HG02938 (cell line): ENCODE measurements around the gene PRDX2.
"Not testable (repeated sequence)": the region's sequence is repeated elsewhere in the genome, so short reads cannot be mapped to it uniquely, and the experiment has no call there.

ENCODE experiments used
- ATAC-seq: cut with Tn5 transposase; IDR thresholded peaks from one replicate; pipeline ENCODE4 v1.9.1; 2021; ENCODE audit warnings: mild to moderate bottlenecking, moderate library complexity; ENCODE audit not compliant: unreplicated experiment

PRDX2 gene

DNA sequence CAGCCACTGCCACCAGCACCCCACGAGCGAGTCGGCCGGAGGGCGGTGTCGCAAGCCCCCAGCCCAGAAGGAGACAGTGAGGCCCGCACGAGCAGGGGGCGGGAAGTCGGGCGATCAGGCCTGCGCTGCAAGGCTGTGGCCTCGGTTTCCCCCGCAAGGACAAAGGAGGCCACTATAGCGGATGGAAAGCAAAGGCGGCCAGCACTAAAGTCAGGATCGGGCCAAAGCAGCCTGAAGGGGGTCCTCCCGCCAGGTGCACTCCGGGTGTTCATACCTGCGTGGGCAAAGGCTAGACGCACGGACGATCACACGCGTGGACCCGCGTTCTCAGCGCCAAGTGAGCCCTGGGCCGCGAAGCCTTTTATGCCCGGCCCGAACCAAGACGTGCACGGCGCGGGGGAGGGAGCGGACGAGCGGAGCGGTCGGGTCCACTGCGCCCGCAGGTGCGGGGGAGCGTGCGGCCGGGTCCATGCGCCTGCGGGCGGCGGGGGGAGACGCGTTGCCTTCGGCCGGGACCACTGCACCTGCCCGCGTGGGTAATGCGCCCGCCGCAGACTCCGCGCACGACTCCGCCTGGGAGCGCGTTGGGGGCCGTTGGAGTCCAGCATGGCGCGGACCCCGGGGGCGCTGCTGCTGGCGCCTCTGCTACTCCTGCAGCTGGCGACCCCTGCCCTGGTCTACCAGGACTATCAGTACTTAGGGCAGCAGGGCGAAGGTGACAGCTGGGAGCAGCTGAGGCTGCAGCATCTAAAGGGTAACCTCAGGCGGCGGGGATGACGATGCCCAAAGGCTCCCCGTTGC lies at the start of gene PRDX2, which contains the start of gene THSD8:
PRDX2 (minus strand) TSS at position 335 of the 801 bp plus-strand sequence. CDS start 539 bp downstream, outside the sequence.
THSD8 (plus strand) TSS at position 604 of the 801 bp plus-strand sequence; CDS start at position 607, 3 bp downstream.
- ATAC-seq: no peak

DNA sequence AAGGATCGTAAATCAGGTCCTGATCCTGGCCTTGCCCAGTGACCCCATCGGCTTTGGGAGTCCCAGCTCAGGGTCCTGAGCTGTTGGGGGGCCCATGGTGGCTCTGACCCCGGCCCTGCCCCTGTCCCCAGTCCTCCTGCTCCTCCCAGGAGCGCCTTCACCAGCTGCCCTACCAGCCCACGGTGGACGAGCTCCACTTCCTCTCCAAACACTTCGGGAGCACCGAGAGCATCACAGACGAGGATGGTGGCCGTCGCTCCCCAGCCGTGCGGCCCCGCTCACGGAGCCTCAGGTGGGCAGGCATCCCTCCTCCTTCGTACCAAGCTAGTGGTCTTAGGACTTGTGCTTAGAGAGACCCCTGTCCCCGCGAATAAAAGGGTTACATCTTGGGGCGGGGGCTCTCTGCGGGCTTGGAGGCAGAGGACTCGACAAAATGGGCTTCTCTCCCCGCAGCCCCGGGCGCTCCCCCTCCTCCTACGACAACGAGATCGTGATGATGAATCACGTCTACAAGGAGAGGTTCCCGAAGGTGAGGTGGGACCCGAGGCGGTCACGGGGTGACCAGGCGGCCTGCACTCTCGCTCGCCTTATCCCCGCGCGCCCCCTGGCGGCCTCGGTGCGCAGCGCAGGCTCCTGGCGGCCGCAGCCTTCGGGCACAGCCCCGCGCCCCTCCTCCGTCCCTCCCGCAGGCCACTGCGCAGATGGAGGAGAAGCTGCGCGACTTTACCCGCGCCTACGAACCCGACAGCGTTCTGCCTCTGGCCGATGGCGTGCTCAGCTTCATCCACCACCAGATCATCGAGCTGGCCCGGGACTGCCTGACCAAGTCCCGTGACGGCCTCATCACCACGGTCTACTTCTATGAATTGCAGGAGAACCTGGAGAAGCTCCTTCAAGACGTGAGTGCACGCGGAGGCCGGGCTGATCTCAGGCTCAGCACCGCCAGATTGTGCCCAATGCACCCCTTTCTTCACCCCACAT lies 45.8 kb upstream of the PRDX2 start:
- ATAC-seq: no peak

DNA sequence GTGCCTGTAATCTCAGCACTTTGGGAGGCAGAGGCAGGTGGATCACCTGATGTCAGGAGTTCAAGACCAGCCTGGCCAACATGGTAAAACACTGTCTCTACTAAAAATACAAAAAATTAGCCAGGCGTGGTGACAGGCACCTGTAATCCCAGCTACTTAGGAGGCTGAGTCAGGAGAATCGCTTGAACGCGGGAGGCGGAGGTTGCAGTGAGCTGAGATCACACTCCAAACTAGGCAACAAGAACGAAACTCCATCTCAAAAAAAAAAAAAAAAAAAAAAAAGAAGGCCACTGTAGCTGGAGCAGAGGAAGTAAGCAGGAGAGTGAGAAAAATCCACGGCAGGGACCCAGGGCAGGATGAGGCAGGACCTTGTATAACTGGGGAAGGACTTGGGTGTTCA lies 45.0 kb upstream of the PRDX2 start:
- not testable (repeated sequence) for ATAC-seq

DNA sequence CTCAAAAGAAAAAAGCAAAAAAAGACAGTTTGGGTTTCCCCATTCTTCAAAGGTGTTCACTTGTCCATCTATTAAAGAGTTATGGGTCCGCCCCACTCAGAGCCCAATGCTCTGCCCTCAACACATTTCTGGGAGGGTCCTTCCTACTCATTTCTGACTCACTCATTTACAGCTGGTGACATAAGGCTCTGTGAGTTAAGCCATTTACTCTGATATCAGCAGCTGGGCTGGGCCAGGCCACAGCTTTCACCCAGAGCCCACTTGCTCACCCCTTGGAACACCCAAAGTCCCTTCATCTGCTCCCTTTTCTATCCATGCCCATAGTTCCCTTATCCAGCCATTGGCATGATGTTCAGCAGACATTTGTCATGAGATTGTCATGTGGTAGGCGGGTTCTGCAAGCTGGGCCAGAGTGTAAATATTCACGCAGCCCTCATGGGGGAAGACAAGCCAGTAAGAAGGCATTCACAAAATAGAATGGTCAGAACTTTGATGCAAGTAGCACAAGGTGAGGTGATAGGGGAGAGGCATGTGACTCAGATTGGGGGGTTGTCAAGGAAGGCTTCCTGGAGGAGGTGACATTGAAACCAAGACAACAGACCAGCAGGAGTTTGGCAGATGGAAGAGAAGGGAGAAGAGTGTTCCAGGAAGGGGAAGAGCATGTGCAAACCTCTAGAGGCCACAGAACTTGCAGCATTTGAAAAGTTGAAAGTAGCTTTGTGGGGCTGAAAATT lies 42.6 kb upstream of the PRDX2 start:
- ATAC-seq: no peak

DNA sequence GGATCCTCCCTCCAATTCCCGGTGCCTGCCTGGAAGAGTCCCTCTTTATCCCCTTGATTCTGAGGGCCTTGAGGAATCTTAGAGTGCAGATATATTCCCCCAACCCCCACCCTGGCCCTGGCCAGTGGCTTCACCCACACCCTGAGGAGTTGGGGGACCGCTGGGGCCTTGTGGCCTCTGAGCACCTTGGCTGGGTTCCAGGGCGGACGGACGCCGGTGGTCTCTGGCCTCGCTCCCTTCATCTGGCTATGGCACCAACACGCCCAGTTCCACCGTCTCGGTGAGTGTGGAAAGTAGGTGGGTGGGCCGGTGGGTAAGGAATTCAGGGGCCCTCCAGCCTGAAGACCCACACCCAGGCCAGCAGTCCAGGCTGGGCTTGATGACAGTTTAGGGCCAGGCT lies 41.7 kb upstream of the PRDX2 start:
- no peak for ATAC-seq

DNA sequence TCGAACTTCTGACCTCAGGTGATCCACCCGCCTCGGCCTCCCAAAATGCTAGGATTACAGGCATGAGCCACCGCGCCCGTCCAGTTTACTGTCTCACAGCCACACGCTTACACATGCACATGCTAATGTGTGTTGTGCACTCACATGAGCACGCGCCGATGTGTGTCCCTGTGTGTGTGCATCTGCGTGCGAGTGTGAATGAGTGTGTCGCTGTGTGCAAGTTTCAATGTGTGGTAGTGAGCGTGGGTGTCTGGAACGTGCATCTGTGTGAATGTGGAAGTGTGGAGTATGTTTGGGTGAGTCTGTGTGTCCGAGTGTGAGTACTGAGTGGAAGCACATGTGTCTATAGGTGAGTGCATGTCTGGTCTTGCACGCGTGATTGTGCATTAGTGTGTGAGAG lies 40.9 kb upstream of the PRDX2 start:
- no peak for ATAC-seq

DNA sequence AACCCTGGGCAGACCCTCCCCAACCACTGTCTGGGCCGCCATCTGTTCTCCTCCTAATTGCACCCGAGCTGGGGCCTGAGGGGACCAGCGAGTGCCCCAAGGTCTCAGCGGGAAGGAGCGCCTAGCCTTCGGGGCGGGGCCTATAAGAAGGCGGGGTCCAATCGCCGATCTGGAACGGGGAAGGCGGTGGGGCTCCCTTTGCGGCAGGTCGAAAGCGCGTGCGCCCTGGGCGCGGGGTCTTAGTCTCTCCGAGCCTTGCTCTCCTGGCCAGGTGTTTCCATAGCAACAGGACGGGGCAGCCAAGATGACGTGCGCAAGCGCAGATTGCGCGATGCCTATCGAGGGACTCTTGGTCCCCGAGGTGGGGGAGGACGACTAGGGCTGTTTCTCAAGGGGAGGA lies 39.5 kb upstream of the PRDX2 start:
- ATAC-seq: no peak

DNA sequence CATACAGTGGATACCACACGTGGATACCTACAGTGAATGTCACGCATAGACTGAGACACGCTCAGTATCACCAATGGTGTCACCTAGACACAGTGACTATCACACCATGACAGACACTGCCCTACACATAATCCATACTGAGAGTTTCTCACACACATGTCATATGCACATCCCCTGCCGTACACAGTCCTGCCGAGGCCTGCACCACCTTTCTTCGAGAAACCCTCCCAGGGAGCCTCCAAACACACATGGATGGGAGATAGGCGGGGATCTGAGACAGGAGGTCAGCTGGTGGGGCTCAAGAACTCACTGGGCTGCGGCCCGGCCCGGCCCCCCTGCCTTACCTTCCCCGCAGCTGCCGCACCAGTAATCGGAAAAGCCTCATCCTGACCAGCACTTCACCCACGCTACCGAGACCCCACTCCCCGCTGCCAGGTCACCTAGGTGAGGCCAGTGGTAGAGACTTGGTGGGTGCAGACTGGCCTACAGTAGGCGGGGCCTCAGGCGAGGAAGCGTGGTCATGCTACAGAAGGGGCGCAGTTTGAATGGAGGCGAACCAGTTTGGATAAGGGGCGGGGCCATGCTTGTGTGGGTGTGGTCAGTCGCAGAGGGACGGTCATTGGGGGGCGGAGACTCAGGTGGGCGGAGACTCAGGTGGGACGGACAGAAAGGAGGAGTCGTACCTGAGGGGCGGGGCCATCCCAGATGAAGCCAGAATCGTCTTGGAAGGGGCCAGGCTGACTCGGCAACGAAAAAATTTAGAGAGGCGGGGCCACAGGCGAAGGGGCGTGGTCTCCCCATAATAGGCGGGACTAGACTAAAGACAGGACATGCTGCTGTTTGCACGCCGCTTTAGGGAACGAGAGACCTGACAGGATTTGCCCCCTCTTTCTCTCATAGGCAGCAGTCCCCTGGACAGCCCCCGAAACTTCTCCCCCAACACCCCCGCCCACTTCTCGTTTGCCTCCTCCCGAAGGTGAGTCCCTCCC lies 38.8 kb upstream of the PRDX2 start:
- ATAC-seq: no peak

DNA sequence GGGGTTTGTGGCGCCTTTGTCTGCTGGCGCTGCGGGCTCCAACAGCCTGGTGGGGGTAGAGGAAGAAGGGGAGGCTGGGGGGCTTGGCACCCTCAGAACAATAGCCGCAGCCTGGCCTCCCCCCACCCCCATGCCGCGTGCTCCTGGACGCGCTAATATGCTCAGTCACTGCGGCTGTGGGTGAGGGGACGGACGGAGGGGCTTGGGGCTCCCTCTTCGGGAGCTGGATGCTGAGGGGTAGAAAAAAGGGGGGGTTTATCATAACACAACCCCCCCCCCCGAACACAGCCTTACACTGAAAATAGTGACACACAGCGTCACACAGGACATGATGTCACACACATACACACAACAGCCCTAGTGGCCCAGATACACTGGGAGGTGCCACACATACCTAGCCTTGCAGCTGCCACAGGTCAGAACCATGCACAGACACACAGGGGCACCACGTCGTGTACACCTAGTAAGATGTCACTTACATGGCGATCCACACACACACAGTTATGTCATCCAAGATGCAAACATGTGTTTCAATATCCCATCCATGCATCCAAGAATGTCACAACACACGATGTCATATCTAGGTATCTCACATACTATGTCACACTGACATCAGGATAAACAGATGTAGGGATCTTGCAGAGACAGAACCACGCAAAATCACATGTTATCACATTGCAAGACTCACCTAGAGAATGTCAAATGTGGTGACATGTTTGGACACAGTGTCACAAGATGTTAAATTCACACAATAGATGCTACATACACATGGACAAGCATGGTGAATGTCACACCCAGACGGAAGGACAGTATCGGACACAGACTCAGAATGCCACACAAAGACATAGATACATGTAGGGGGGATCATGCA lies 37.5 kb upstream of the PRDX2 start:
- ATAC-seq: no peak

DNA sequence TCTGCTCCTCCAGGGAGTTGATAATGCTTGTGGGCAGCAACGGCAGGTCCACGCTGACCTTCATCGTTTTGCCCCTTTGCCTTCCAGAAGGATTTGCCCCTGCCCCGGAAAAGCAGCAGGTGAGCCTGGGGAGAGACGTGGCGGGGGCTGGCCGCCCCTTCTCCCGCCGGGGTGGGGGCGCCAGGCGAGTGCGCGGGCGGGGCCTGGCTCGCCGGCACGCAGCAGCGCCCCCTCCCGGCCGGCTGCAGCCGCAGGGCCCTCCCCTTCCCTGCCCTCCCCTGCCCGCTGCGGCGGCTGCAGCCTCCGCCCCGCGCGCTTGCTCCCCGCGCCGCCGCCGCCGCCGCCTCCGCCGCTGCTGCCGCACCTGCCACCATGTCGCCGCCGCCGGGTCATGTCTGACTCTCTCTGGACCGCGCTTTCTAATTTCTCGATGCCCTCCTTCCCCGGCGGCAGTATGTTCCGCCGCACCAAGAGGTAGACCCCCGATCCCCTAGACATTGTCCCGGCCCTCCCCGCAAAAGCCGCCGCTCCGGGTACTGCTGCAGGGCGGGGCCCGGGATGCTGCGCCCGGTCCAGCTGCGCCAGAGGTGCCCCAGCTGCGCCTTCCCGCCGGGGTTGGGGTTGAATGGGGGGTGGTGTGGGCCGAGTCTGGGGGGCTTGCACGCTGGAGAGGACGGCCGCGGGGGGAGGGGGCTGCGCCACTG lies 36.7 kb upstream of the PRDX2 start, which contains the start of gene MAST1:
MAST1 (plus strand) TSS at position 334 of the 704 bp plus-strand sequence; CDS start at position 392, 58 bp downstream.
- no peak for ATAC-seq

DNA sequence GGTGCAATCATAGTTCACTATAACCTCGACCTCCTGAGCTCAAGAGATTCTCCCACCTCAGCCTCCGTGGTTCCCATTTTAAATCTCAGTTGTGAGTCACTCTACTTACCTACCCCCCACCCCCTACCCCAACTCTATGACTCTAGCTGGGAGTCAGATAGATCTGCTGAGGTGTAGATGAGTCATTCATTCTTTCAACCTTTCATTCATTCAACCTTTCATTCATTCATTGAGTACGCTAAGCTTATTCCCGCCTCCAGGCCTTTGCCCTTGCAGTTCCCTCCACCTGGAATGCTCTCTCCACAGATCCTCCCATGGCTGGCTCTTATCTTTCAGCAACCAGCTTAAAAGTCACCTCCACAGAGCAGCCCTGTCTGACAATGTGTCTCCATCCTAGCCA lies 35.6 kb upstream of the PRDX2 start:
- no peak for ATAC-seq

DNA sequence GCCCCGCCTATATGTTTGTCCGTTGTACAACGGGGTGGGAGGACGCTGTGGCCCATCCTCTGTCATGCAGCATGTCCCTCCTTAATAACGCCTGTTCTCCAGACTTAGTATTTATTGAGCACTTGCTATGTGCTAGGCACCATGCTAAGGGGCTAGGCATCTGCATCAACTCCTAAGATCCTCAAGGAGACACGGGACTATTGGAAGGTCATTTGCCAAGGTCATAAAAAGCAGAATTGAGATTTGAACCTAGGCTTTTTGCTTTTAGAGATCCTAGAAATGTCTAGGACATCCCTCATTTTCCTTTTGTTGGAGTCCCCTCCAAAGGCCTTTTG lies 34.9 kb upstream of the PRDX2 start:
- ATAC-seq: no peak

DNA sequence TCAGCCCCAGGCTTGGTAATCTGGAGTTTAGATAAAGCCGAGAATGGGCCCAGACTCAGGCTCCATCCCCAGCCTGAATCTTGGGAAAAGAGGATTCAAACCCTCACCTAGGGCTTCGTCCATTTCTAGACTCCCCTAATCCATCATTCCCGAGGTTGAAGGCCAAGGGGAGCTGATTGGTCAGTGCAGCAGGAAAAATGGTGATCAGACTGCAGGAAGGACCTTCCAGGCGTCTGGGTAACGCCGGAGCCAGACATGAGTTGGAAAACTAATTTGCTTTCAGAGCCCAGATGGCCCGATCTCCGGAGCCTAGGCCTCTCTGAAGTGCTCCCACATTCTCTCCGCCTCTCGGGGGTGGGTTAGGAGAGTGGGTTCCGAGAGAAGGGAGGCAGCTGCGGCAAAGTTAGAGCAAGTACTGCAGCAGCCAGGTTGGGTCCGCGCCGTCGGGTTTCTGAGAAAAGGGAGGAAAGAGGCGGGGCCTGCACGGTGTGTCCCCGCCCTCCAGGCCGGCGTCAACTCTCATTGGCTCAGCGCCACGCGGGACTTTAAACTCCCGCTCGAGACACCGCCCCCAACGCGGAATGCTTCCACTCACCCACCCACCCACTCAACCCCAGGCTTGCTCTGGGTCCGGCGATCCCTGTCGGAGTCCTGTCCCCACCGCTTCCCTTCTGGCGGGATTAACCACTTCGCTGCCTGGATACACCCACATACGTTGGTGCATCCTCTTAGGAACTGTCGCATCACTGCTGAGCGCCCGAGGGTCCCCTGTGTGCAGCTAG lies 33.6 kb upstream of the PRDX2 start:
- no peak for ATAC-seq

DNA sequence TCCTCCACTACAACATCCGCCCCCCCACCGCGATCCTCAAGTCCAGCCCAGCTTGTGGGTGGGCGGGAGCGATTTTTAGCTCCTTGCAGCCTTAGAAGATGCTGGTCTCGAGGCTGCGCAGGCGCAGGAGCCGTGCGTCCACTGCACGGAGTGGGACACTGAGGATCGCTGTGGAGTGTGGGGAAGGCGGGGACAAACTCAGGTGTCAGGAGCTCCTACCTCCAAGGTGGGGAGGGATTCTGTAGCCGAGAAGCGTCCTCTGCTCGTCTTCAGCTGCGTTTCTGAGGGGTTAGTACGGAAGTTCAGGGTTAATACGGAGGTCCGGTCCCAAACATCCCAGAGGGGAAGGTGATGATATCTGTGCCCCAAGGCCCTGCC lies 33.0 kb upstream of the PRDX2 start, which contains the start of gene RTBDN:
RTBDN (minus strand) TSS at position 14 of the 378 bp plus-strand sequence. CDS start 4,600 bp downstream, outside the sequence.
- no peak for ATAC-seq

DNA sequence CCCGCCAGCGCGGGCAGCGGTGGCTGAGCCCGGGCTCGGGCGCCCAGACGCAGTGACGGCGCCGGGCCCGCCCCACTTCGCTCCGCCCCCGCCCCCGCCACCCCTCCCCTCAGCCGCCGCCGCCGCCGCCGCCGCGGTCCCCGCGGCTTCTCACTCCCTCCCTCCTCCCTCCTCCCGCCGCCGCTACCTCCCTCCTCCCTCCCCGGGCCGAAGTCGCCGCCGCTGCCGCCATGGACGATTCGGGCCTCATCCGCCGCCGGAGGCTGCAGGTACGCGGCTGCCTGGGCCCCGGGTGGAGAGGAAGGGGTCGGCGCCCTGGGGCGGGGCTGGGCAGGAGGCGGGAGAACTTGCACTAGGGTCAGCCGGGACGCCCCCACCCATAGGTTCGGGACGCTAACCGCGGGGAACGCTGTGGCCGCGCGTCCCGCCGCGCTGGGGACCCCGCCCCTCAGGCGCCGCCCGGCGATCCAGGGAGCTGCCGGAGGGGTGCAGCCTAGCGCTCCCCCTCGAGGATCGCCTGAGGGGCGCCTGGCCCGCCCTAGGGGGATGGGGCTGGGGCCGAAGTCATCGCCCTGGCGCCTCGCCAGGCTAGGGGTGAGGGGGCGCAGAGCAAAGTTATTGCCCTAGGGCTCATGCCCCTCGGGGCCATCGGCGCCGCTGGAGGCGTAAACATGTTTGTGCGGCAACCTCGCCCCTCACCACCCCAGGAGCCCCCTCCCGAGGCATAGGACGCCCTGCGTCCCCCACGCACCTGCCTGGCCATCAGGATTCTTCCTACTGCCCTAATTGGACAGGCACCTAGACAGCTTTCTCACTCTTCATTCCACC lies 32.4 kb upstream of the PRDX2 start:
- no peak for ATAC-seq

DNA sequence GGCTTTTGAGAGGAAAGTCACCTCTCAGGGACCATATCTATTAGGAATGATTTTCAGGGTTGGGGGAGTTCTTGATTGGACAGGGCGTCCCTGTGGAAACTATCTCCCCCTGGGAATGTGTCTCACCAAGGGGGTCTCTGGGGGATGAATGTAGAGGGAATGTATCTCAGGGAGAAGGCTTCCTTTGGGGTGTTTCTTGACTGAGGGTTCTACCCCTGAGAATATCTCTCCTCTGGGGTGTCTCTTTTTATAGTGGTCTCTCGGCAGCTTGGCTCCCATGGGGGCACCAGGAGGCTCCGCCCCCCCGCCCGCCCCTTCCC lies 31.8 kb upstream of the PRDX2 start:
- ATAC-seq: no peak

DNA sequence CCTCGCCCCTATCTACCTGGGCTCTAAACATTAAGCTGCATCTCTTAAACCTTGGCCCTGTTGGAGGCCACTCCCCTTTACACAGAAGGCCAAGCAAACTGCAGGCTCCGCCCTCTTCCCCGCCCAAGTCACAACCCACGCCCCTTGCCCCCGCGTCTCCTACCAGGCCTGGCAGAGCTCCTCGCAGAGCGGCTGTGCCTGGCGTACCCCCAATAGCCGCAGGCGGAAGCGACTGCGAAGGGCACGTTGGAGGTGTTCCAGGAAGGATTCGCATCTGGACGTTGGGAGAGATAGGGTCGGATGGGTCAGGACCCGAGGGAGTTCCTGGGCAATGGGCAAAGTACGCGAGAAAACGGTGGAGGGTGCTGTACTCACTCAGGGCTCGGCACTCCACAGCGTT lies 26.9 kb upstream of the PRDX2 start:
- no peak for ATAC-seq
